Dedifferentiated amniotic fluid mesenchymal stem cell (primary cell): ENCODE measurements around the gene RSPH1.

ENCODE experiments used
- DNase-seq: peaks from one replicate; pipeline ENCODE4 v3.0.0-alpha.2; 2016; ENCODE audit errors: extremely low spot score

The RSPH1 gene

GRCh38 chr21:42532466-42533181, 36.6 kb upstream of the RSPH1 start:
- DNase-seq = no peak

DNA sequence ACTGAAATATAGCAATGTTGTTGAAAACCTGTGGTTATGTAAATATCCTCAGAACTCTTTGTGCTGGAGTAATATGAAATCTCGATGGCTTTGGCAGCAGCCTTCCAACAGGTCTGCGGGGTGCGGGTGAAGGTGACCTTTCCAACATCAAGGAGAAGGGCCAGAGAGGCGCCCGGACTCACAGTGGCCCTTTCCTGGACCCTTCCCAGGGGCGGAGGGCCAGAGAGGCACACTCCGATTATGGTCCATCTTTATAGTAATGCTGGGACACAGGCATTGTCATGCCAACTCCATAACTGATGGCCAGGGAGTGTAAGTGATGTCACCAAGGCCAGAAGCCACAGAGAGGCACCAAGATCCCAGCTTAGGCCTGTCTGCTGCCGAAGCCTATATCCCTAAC, 35.7 kb upstream of the RSPH1 start:
- DNase-seq = no peak

- DNase-seq = no peak
Observed at GRCh38 chr21:42530167-42530518, 34.1 kb upstream of the RSPH1 start.

DNA sequence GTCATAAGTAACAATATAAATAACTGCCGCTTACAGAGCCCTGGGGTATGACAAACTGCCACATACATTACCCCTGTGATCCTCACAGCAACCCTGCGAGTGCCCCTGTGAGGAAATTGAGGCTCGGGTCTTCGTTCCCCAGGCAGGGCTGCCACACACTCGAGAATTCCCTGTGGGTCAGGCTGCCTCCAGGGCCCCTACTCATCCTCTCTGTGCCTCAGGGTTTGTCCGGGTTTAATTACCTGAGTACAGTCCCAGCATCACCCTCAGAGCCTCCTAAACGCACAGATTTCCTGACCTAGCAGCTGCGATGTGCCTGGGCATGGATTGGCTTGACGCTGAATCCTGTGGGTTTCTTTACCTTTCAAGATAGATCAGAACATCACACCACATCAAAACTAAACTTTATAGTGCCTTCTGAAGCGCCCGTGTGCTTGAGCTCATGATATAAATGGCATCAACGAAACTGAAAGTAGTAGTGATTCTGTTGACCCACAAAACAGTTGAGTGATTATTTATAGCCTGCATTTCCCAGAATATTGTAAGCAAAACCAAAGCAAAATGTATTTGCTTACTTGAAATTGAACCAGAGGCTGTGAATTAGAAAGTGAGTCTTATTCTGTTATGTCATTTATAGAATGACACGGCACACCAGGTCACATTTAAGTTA, 31.6 kb upstream of the RSPH1 start:
- no peak for DNase-seq

DNA sequence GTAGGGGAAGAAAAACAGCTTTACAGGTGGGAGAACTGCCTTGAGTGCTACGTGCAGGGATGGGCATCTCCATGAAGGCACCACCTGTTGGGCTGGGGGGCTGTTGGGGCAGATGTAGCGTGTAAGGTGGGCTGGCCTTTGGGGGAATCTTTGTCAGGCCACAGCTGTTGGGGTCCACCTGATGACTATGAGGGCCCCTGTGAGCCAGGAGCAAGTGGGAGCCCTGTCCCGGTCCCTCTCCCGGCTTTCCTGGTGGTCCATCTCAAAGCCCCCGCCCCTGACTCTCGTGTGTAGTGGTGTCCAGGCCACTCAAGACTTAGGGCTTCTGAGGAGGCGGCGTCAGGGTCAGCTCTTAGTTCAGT, 31.1 kb upstream of the RSPH1 start:
- no peak for DNase-seq

DNA sequence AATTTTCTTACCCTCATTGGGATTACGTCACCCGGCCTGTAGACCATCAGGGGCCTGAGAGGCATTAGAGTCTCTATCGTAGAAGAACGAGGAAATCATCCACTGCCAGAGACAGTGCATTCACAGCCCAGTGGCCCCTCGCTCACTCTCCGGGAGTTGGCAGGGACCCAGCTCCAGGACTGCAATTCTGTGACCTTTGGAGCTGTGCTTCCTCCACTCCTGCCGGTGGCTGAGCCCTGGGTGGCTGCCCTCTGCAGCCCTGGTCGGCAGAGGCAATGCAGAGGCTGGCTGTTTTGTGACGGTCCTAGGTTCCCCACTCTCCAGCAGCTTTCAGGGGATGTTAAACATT, 30.3 kb upstream of the RSPH1 start:
- no peak for DNase-seq

DNA sequence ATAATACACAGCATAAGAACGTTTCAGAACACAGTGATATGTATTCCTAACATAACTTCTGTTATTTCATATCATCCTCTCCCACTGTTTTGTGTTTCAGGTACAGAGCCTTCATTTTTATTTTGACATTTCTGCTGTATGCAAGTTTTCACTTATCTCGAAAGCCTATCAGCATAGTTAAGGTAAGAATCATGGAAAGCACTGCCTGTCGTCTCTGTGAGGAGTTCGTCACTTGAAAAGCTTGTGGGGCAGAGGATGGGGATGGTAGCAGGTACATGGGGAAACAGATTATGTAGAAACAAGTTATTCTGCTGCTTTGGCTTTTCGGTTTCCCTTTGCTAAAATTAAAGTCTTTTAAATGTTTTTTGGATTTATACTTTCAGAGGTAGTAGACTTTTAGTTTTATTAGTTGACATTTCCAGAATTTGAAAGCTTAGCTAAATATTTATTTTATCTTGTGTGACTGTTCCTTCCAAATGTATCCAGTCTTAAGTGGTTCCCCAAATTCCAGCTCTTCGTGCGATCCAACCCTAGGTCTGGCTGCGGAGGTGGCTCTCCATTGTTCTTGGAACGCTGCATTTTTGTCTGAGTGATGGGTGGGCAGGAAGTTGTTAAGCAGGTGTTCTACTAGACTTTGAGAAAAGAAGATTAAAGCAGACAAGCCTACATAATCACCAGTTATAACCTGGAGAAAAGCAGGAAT, 29.8 kb upstream of the RSPH1 start:
- no peak for DNase-seq

DNA sequence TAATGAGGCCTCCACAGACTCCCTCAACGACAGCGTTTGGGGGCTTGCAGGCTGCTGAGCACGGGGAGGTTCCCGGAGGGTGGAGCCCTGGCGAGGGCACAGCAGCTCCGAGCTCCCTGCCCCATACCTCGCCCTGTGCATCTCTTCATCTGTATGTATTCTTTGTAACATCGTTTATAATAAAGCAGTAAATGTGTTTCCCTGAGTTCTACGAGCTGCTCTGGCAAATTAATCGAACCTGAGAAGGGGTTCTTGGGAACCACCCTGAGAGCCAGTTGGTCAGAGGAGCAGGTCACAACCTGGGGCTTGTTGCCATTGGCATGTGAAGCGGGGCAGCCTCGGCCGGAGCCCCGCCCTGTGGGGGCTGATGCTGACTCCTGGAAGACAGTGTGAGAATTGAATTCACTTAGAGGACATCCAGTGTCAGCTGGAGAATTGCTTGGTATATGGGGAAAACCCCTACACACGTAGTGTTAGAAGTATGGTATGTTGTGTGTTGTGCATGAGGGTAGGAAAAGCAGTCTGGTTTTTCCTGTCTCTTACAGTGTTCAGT, 29.1 kb upstream of the RSPH1 start:
- DNase-seq = no peak

- peak; percentile 69 for DNase-seq
Observed at GRCh38 chr21:42524341-42525028, 28.5 kb upstream of the RSPH1 start.

DNA sequence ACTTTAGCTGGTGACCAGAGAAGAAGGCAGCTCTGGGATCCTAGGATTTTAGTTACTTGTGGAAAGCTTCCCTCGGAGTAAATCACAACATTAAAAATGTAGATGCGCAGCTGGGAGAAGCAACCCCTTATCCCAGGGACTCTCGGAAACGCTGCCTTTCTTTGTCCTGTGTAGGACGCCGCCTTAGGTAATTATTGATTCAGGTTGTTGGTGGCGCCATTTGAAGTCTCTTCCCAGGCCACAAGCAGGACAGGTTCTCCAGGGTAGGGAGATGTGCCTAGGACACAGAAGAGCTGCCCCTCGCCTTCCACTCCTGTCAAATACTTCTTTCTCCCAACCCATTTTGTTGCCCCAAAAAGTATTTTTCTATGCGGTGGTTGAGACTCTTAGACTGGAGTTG, 27.9 kb upstream of the RSPH1 start:
- no peak for DNase-seq

DNA sequence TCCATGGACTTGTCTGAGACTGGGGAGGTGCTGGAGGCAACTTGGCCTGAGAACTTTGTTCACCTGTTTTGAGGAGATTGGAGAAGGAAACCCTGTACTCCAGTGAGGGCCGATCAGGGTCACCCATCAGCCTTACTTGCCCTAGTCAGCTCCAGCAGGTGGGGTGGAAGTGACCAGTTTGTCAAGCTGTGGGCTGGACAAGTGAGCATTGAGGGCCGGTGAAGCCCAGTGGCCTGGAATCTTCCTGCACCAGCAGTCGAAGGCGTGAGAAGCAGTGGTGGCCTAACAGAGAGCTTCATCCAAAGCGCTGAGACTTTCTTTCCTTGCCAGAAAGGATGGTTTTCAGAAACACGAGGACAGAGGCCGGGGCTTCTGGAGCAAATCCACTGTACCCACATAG, 27.2 kb upstream of the RSPH1 start:
- DNase-seq = no peak

DNA sequence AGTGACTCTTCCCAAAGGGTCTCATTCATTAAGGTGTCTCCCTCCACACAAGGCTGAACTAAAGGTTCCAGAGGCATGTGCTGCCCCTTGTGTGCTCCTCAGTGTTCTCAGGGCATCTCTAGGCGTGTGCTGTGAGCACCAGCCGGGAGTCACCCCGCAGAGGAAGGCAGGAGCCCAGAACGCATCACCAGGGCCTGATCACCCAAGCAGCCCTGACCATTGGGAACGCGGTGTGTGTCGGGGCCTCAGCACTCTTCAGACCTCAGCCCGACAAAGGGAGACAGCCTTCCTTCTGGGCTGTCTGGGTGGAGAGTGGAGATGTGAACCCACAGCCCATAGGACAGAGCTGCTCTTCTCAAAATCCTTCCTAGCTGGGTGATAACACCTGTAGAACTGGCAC, 26.7 kb upstream of the RSPH1 start:
- no peak for DNase-seq

DNA sequence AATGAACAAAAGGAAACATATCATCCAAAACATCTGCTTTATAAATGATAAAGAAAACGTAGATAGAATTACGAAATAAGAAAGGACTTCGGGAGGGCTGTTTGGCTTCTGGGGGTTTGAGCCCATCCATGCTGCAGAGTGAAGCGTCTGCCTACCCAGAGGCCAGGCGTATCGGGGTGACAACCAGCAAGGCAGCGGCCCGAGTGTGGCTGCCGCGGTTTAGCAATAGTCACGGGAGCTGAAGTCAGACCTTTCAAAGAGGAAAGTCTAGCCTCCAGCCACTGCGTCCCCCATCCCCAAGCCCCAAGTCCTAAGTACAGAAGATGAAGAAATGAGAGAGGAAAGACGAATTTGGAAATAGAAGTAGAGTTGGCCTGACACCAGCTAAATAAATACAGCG, 26.2 kb upstream of the RSPH1 start:
- no peak for DNase-seq

DNA sequence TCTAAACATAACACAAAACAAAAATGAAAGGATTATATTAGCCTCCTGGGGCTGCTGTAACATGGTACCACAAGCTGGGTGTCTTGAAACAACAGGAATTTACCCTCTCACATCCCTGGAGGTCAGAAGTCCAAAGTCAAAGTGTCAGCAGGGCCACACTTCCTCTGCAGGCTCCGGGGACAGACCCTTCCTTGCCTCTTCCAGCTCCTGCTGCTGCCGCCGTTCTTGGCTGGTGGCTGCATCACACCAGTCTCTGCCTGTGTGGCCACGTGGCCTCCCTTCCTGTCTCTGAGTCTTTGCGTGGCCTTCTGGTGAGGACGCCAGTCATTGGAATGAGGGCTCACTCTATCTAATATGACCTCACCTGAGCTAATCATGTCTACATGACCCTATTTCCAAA, 25.8 kb upstream of the RSPH1 start:
- no peak for DNase-seq

DNA sequence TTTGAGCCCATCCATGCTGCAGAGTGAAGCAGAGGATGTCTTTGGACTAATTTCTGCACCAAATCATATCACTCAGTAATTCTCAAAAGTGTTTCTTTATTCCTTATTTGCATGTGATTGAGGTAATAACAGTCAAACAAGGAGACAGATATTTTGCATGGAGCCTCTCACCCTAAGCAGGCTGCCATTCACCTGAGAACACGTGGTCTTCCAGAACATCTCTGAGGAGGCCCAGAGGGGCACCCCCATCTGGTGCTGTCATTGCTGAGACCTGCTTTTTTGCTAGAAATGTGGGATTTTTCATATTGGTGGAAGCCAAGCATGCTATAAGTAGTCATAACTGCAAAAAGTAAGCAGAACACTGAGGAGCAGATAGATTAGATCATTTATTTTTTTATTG, 25.4 kb upstream of the RSPH1 start:
- no peak for DNase-seq

GRCh38 chr21:42520628-42521253, 24.7 kb upstream of the RSPH1 start:
- DNase-seq = no peak

DNA sequence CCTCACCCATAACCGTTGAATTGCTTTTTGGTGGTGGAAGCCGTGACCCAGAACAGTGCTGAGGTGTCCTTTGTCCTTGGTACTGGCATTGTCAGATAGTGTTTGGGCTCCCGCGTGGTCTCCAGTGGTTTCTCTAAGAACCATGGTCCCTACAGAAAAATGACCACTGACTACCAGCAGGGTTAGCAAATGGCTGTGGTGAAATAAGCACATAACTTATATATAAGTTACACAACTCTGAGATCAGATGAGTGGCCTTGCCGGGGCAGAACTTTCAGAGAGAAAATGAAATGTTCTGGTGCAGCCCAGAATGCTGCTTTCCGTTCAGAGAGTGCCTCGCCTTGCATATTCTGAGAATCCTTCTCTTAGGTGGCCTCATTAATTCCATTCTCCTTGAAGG, 22.6 kb upstream of the RSPH1 start:
- no peak for DNase-seq

- no peak for DNase-seq
Observed at GRCh38 chr21:42518215-42518614, 22.2 kb upstream of the RSPH1 start.

GRCh38 chr21:42515708-42516502, 19.9 kb upstream of the RSPH1 start:
- DNase-seq = no peak

DNA sequence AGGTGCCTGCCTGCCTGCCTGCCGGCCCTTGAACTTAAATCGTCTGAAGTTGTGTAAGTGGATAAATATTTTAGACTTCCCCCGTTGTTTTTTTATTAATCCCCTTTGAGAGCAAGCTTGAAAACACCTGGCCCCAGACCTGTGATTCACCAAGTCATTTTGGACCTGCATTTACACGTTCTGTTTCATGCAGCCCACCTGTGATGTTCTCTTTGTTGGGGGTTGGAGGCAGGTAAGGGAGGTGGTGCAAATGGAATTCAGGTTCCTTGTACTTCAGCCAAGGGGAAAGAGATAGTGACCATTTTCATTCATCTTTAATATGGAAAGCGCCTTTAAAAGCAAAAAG, 18.8 kb upstream of the RSPH1 start:
- no peak for DNase-seq
